ENCODE data around the gene GRK5.

- TF ChIP-seq GATA2 (IDR thresholded peaks at IDR 0.05; ENCODE audit: low read depth, low read length) (no peak), GATA3 (IDR thresholded peaks at IDR 0.05; ENCODE audit: low read depth, low read length) (no peak)
These were observed 168.4 kb downstream of the GRK5 start for GRCh38 chr10:119375574-119376272.

All from SH-SY5Y (cell line).